Memory B cell (primary cell): ENCODE measurements around the gene VSTM4.

Source experiments
- ATAC-seq: fragments of 150-1000 bp; cut with Tn5 transposase; 2 replicates; pipeline ENCODE4 v1.10.0; 2021; ENCODE audit warnings: low read depth, mild to moderate bottlenecking, moderate library complexity
- DNase-seq, 2 donors: peaks; one replicate each; pipeline ENCODE4 v3.0.0; 2022; ENCODE audit warnings: low spot score in 2 of 2
- H3K27ac Mint-ChIP-seq: one replicate; pipeline ENCODE4 v1.8.0; 2022; ENCODE audit warnings: mild to moderate bottlenecking, moderate library complexity, mixed read lengths
- H3K27me3 Mint-ChIP-seq: one replicate; pipeline ENCODE4 v1.8.0; 2022; ENCODE audit warnings: mixed read lengths
- H3K36me3 Mint-ChIP-seq: one replicate; pipeline ENCODE4 v1.8.0; 2022; ENCODE audit warnings: mild to moderate bottlenecking, mixed read lengths
- H3K4me1 Mint-ChIP-seq: one replicate; pipeline ENCODE4 v1.8.0; 2022; ENCODE audit warnings: mixed read lengths
- H3K4me3 Mint-ChIP-seq: one replicate; pipeline ENCODE4 v1.8.0; 2022; ENCODE audit warnings: mild to moderate bottlenecking, moderate library complexity, mixed read lengths
- H3K9me3 Mint-ChIP-seq: one replicate; pipeline ENCODE4 v1.8.0; 2022; ENCODE audit warnings: mixed read lengths

The VSTM4 gene

DNA sequence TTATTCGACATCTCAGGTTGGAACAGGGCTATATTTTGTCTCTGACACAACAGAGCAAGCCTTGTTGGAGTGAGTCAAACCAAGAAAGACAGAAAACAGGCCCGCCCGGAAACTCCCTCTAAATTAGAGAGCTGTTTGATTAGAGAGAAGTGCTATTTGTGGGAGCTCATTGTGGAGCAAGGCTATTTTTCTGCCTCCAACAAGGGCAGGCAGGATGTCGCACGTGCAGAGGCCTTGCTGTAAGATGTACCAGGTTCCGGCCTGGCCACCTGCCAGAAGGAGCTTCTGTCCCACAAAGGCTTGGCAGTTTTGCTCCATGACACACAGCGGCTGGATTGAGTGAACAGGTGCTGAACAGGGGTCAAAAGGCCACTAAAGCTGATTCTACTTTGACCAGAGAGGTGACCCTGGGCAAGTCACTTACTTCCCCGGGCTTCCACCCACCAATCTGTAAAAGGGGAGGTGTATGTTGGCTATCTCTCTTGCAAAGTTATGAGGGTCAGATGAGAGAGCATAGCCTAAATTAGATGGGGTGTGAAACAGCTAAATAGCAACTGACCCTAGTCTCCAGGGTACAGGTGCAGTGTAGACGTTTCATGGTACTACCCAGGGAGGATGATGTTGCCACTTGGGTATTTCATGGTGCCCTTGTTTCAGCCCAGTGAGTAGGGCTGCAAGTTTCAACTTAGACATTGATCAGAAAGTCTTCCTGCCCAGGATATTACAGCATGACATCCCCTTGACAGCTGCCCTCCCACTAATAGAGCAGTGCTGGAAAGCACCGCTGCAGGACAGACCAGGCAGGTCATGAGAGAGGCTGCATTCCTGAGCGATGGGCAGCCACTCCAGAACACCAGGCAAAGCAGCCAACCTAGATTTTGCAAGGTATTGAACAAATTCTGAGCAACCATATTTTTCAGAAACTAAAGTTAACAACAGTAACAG, 62.0 kb downstream of the VSTM4 start:
- ATAC-seq, result no peak
- Mint-ChIP-seq H3K9me3 (no peaks in the 10 kb centered on the region), H3K4me3 (no peak overlapping the region), H3K27me3 (peaks cover 9% of the 10 kb centered on the region), H3K36me3 (no peaks in the 10 kb centered on the region), H3K27ac (no peak overlapping the region), H3K4me1 (no peaks in the 10 kb centered on the region)
- DNase-seq, result no peak

DNA sequence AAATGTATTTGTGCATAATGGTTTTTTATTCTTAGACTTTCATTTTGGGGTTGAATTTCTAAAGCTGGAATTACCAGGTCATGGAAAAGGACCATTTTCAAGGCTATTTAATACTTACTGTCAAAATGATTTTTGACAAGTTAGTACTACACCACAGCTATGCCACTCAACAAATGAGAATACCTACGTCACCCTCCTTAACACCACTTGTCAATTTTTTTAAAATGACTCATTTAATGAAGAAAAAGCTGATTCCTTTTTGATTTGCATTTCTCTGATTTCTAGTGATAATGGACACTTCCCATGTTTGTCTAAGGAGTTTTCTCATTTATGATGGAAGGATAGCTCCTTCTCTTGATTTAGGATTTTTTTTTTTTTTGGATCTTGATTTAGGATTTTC, 63.3 kb downstream of the VSTM4 start:
- Mint-ChIP-seq H3K27ac (no peak overlapping the region), H3K27me3 (peaks cover 9% of the 10 kb centered on the region), H3K36me3 (no peaks in the 10 kb centered on the region), H3K4me3 (no peak overlapping the region), H3K9me3 (no peaks in the 10 kb centered on the region), H3K4me1 (no peaks in the 10 kb centered on the region)
- DNase-seq (no peak), ATAC-seq (no peak)

DNA sequence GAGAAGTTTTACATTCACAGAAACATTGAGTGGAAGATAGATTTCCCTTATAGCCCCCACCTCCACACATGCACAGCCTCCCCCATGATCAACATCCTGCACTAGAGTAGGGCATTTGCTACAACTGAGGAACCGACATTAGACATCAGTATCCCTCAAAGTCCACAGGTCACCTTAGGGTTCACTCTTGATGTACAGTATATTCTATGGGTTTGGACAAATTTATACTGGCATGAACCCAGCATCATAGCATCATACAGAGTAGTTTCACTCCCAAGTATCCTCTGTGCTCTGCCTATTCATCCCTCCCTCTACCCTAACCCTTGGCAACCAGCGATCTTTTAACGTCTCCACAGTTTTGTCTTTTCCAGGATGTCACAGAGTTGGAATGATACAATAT, 64.4 kb downstream of the VSTM4 start:
- no peaks in the 10 kb centered on the region for H3K36me3 Mint-ChIP-seq
- DNase-seq (no peak), ATAC-seq (no peak)
- H3K9me3 Mint-ChIP-seq, result peaks cover under 1% of the 10 kb centered on the region
- H3K4me1 Mint-ChIP-seq, result no peaks in the 10 kb centered on the region
- H3K27me3 Mint-ChIP-seq, result peaks cover 9% of the 10 kb centered on the region
- no peak overlapping the region for H3K27ac Mint-ChIP-seq
- H3K4me3 Mint-ChIP-seq, result no peak overlapping the region

DNA sequence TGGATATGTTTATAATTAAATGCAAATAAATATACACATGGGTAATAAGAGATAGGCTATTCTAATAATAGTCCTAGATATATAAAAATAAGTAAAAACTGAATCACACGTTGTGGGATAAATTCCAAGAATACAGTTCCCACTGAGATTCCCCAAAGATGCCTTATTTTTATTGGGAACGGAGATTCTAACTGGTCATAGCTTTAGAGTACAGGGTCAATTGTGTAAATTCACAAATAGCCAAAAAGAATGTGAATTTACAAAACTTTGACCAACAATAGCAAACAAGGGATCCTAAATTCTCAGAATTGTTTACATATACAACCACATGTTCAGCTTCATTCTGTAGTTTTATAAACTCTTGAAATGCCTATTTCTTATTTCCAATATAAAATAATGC, 65.0 kb downstream of the VSTM4 start:
- no peak for DNase-seq
- Mint-ChIP-seq H3K9me3 (peaks cover 3% of the 10 kb centered on the region), H3K27ac (no peak overlapping the region), H3K27me3 (peaks cover 9% of the 10 kb centered on the region), H3K36me3 (no peaks in the 10 kb centered on the region), H3K4me1 (no peaks in the 10 kb centered on the region), H3K4me3 (no peak overlapping the region)
- ATAC-seq, result no peak

DNA sequence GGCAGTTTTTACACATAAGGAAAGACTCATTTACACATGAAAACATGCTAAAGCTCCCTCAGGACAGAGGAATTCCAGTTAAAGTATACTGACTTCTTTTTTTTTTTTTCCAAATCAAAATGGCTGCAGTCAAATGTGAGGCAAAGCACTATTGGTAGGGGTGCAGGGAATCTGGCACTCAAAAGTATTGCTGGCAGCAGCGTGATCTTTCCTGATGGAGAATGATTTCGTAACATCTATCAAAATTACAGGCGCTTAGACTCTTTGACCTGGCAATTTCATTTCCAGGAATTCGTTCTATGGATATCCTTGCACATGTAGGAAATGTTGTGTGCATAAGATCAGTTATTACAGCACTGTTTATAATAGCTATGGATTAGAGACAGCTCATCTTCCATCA, 65.7 kb downstream of the VSTM4 start:
- Mint-ChIP-seq H3K4me1 (no peaks in the 10 kb centered on the region), H3K4me3 (no peak overlapping the region), H3K9me3 (peaks cover 3% of the 10 kb centered on the region), H3K36me3 (no peaks in the 10 kb centered on the region), H3K27me3 (peaks cover 7% of the 10 kb centered on the region), H3K27ac (no peak overlapping the region)
- DNase-seq (no peak), ATAC-seq (no peak)

DNA sequence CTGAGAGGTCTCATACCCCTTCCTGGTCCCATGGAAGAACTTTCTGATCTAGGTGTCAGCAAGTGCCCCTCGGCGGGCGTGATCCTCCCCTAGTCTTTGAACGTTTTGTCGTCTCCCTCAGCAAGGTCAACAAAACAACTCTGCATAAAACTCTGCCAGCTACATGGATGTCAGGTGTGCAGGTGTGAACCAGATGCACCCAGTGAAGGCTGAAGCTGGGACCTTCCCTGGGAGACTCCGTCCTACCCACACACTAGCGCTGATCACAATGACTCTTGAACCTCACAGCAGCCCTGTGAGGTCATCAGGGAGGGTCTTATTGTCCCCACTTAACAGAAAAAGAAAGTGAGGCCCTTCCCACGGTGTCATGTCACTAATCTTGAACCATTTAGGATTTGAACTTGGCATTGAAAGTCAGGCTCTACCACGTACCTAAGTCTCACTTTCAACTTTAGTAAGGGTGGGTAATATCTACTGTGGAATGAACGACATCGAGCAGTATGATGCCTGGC, 68.1 kb downstream of the VSTM4 start:
- H3K4me1 Mint-ChIP-seq, result no peaks in the 10 kb centered on the region
- peaks cover 3% of the 10 kb centered on the region for H3K9me3 Mint-ChIP-seq
- H3K27ac Mint-ChIP-seq, result no peak overlapping the region
- peaks cover 6% of the 10 kb centered on the region for H3K27me3 Mint-ChIP-seq
- H3K4me3 Mint-ChIP-seq, result no peak overlapping the region
- no peak for ATAC-seq
- no peaks in the 10 kb centered on the region for H3K36me3 Mint-ChIP-seq
- DNase-seq, result no peak

DNA sequence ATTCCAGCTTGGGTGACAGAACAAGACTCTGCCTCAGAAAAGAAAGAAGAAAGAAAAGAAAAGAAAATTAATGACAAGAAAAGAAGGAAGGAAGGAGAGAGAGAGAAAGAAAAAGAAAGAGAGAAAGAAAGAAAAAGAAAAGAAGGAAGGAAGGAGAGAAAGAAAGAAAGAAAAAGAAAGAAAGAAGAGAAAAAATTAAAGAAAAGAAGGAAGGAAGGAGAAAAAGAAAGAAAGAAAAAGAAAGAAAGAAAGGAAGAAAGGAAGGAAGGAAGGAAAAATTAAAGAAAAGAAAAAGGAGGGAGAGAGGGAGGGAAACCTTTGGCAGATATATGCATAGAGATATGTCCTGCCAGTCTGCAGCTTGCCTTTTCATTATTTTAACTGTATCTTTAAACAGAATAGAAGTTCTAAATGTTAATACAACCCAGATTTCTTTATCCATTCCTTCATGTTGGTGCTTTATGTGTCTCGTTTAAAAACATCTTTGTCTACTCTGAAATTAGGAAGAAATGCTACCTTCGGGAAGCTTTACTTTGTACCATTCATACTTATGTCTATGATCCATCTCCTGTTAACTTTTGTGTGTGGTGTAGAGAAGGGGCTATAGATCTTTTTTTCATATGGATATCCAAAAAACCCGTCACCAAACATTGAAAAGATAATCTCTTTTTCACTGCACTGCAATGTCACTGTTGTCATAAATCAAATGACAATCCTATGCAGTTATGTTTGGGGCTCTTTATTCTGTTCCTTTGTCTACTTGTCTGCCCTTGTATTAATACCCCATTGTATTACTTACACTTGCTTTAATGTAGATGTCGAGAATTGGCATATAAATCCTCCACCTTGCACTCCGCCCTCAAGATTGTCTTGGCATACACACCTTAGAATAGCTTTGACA, 70.8 kb downstream of the VSTM4 start:
- H3K9me3 Mint-ChIP-seq, result peaks cover 3% of the 10 kb centered on the region
- no peak overlapping the region for H3K4me3 Mint-ChIP-seq
- ATAC-seq (no peak), DNase-seq (no peak)
- H3K36me3 Mint-ChIP-seq, result no peaks in the 10 kb centered on the region
- H3K27ac Mint-ChIP-seq, result no peak overlapping the region
- H3K4me1 Mint-ChIP-seq, result no peaks in the 10 kb centered on the region
- H3K27me3 Mint-ChIP-seq, result peaks cover 5% of the 10 kb centered on the region

DNA sequence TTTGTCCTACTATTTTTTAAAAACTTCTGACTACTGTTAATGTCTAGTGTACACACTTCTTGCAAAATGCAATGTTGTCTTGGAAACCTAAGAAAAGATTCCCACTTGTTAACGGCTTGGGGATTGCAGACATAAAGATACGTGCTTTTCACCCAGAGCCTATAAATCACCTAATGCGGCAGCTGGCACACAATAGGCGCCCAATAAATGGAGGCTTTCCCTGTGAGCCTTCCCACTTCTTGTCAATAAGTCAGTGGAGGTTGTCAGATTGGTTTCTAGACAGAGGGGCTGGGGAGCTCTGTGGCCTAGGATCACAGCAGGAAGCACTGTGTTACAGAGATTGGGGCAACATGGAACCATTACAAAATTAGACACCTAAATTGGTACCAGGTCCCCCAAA, 74.7 kb downstream of the VSTM4 start:
- Mint-ChIP-seq H3K27me3 (peaks cover 2% of the 10 kb centered on the region), H3K9me3 (no peaks in the 10 kb centered on the region)

DNA sequence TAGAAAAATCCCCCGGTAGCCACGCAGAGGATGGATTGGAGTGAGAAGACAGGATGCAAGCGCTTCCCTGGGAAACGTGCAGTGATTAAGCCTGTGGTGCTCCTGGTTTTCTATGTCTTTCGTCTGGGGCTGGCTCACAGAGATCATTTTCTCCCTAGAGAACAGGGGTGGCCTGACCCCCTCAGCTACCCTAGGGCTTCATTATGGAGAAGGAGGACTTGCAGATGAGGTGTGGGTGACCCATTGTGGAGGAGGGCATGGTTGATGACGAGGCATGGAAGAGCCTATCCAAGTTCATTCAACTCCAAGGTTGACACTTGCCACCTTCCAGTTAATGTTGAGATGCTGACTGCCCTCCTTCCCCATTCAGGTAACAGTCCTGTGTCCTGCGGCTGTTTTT, 75.9 kb downstream of the VSTM4 start:
- no peaks in the 10 kb centered on the region for H3K36me3 Mint-ChIP-seq
- H3K4me1 Mint-ChIP-seq, result no peaks in the 10 kb centered on the region
- no peak overlapping the region for H3K27ac Mint-ChIP-seq
- ATAC-seq (no peak), DNase-seq (no peak)
- H3K27me3 Mint-ChIP-seq, result peaks cover 2% of the 10 kb centered on the region
- H3K9me3 Mint-ChIP-seq, result no peaks in the 10 kb centered on the region
- no peak overlapping the region for H3K4me3 Mint-ChIP-seq

More for the DNA sequence above, 74.7 kb downstream of the VSTM4 start:
- Mint-ChIP-seq H3K4me1 (no peaks in the 10 kb centered on the region), H3K27ac (no peak overlapping the region), H3K36me3 (no peaks in the 10 kb centered on the region), H3K4me3 (no peak overlapping the region)
- ATAC-seq (no peak), DNase-seq (no peak)

DNA sequence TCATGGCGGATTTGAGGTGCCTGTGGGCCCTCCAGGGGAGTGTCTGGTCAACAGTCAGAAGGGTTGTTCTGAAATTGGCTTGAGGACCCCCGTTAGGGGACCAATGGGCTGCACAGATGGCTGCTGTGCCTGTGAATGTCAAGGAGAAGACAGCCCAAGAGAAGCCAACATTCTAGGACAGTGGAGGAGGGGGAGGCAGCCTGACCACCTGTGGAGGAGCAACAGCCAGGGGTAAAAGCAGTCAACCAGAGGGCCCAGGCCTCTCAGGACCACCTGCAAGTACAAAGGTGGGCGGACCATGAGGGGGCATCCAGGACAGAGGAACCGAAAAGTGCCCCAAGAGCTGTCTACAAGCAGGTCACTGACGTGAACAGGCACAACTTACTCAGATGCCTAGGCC, 76.6 kb downstream of the VSTM4 start:
- no peaks in the 10 kb centered on the region for H3K36me3 Mint-ChIP-seq
- DNase-seq, result no peak
- no peak for ATAC-seq
- H3K4me1 Mint-ChIP-seq, result no peaks in the 10 kb centered on the region
- no peak overlapping the region for H3K27ac Mint-ChIP-seq
- H3K27me3 Mint-ChIP-seq, result peaks cover 2% of the 10 kb centered on the region
- no peak overlapping the region for H3K4me3 Mint-ChIP-seq
- H3K9me3 Mint-ChIP-seq, result no peaks in the 10 kb centered on the region

DNA sequence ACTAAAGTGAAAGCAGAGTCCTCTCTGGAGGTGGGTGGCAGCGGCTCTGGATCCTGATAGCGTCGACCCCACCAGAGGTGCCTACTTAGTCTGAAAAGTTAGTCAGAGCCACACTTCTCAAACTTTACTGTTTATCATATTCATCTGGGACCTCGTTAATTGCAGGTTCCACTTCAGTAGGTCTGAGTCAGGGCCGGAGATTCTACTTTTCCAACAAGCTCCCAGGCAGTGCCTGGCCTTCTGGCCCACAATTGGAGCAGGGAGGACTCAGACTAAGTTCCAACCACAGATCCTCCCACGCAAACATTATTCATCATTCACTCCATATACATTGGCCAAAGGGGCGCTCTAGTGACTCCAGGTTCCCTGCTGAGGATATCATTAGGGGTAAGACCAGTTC, 78.1 kb downstream of the VSTM4 start:
- no peaks in the 10 kb centered on the region for H3K36me3 Mint-ChIP-seq
- no peak overlapping the region for H3K27ac Mint-ChIP-seq
- H3K9me3 Mint-ChIP-seq, result no peaks in the 10 kb centered on the region
- ATAC-seq (no peak), DNase-seq (no peak)
- H3K4me1 Mint-ChIP-seq, result no peaks in the 10 kb centered on the region
- no peaks in the 10 kb centered on the region for H3K27me3 Mint-ChIP-seq
- H3K4me3 Mint-ChIP-seq, result no peak overlapping the region

DNA sequence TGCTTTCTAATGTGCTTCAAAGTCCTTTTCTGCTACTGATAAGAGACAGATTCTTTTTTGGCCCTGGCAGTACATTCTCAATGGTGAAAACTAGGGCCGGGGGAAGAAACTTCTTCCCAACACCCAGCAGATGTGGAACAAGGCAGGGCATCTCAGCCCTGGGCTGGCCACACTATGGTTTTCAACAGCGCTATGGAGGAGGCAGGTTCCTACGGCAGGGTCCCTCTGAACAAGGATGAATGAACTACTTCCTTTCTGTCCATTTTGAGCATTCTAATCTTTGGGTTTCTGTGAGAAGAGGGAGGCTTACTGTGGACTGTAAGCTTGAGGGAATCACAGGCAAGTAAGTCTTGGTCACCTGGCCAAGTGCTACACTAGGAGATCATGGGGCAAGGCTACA, 78.7 kb downstream of the VSTM4 start:
- DNase-seq (no peak), ATAC-seq (no peak)
- Mint-ChIP-seq H3K4me3 (no peak overlapping the region), H3K27me3 (peaks cover 4% of the 10 kb centered on the region), H3K9me3 (no peaks in the 10 kb centered on the region), H3K4me1 (no peaks in the 10 kb centered on the region), H3K27ac (no peak overlapping the region), H3K36me3 (no peaks in the 10 kb centered on the region)

DNA sequence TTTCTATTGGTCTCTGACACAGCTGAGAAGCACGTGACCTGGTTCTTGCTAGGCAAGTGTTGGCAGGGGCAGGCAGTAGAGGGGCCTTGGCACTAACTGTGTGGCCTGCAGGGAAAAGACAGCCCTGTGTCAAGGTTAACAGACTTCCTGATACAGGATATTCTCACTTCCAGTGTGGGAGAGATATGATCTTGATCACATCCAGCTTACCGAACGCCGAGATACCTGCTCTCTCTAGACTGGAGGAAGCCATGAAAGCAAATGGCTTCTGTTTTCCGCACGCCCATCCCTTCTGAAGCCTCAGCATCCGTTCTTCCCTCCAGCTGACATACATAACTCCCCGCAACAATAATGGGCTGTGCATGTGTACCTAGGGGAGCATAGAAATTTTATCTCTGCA, 79.4 kb downstream of the VSTM4 start:
- ATAC-seq (no peak), DNase-seq (no peak)
- no peak overlapping the region for H3K4me3 Mint-ChIP-seq
- H3K9me3 Mint-ChIP-seq, result no peaks in the 10 kb centered on the region
- H3K27me3 Mint-ChIP-seq, result peaks cover 4% of the 10 kb centered on the region
- H3K27ac Mint-ChIP-seq, result no peak overlapping the region
- H3K36me3 Mint-ChIP-seq, result no peaks in the 10 kb centered on the region
- H3K4me1 Mint-ChIP-seq, result no peaks in the 10 kb centered on the region

DNA sequence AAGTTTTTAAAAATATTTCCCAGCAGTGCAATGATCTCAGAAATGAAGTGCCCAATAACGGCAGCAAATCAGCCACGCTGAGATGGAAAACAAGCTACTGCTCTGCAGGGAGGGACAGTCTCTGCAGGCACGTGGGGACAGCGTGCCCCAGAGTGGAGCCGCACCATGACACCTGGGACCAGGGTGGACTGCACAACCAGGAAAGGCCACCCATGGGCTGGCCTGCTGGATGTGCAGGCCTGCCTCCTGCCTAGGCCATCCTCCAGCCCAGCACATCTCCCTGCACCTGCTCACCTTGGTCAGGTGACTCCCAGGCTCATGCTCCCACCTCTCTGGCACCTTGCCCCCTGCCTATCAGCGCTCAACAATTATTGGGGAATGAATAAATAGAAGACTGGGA, 80.4 kb downstream of the VSTM4 start:
- Mint-ChIP-seq H3K4me1 (no peaks in the 10 kb centered on the region), H3K9me3 (no peaks in the 10 kb centered on the region), H3K27ac (no peak overlapping the region), H3K27me3 (peaks cover 4% of the 10 kb centered on the region), H3K36me3 (no peaks in the 10 kb centered on the region), H3K4me3 (no peak overlapping the region)
- no peak for ATAC-seq
- DNase-seq, result no peak
